DND-41 (cell line): ENCODE results near the gene MIPEP.

Experiments used
- ATAC-seq: fragments of 200-7000 bp; cut with Tn5 transposase; 3 replicates; pipeline ENCODE4 v1.9.1; 2021; ENCODE audit warnings: low read depth; ENCODE audit not compliant: insufficient read depth
- DNase-seq: peaks from one replicate; pipeline ENCODE4 v3.0.0-alpha.2; 2020
- H2AFZ ChIP-seq: 2 replicates; pipeline ENCODE4 v1.6.0; 2012; ENCODE audit warnings: low read depth, low read length
- H3K27ac ChIP-seq: 2 replicates; pipeline ENCODE4 v1.5.1; 2012; ENCODE audit warnings: low read length, inconsistent platforms
- H3K27me3 ChIP-seq: fragments of 200-600 bp; sonication (generic); 2 replicates; pipeline ENCODE4 v1.6.0; 2012; ENCODE audit warnings: low read length, mild to moderate bottlenecking, inconsistent platforms; ENCODE audit not compliant: insufficient read depth, poor library complexity
- H3K36me3 ChIP-seq: 2 replicates; pipeline ENCODE4 v1.5.1; 2012; ENCODE audit warnings: low read length, inconsistent platforms; ENCODE audit not compliant: insufficient read depth
- H3K4me1 ChIP-seq: 2 replicates; pipeline ENCODE4 v1.5.1; 2012; ENCODE audit warnings: mild to moderate bottlenecking, low read length; ENCODE audit not compliant: insufficient read depth
- H3K4me2 ChIP-seq: 2 replicates; pipeline ENCODE4 v1.6.0; 2012; ENCODE audit warnings: mild to moderate bottlenecking, moderate library complexity, low read length, inconsistent platforms; ENCODE audit not compliant: insufficient read depth
- H3K4me3 ChIP-seq, 2 experiments: fragments of 200-600 bp in 1 of 2; shearing (Covaris generic) in 1 of 2; 2 replicates each; pipeline ENCODE4 v1.5.1; 2012 to 2016; ENCODE audit warnings: inconsistent platforms in 2 of 2, low read length in 2 of 2, mild to moderate bottlenecking in 2 of 2, low read depth in 1 of 2, moderate library complexity in 1 of 2
- H3K79me2 ChIP-seq: 2 replicates; pipeline ENCODE4 v1.6.0; 2012; ENCODE audit warnings: low read length, inconsistent platforms; ENCODE audit not compliant: insufficient read depth
- H3K9ac ChIP-seq: 2 replicates; pipeline ENCODE4 v1.6.0; 2012; ENCODE audit warnings: low read depth, mild to moderate bottlenecking, inconsistent platforms, low read length, moderate library complexity
- H3K9me3 ChIP-seq: 2 replicates; pipeline ENCODE4 v1.5.1; 2012; ENCODE audit warnings: low read length, moderate library complexity, mild to moderate bottlenecking, inconsistent platforms; ENCODE audit not compliant: insufficient read depth, severe bottlenecking
- H4K20me1 ChIP-seq: 2 replicates; pipeline ENCODE4 v1.6.0; 2012; ENCODE audit warnings: low read length; ENCODE audit not compliant: insufficient read depth
- CTCF ChIP-seq: IDR thresholded peaks from 2 replicates; pipeline ENCODE4 v1.5.1; 2012; ENCODE audit warnings: borderline replicate concordance, low read length, moderate library complexity, mild to moderate bottlenecking; ENCODE audit not compliant: poor library complexity, severe bottlenecking; ENCODE audit errors: extremely low read depth
- EZH2 ChIP-seq: IDR thresholded peaks from 3 replicates; pipeline ENCODE4 v1.6.1; 2012; ENCODE audit warnings: borderline replicate concordance, low read depth, mild to moderate bottlenecking, moderate library complexity, low read length, inconsistent platforms; ENCODE audit not compliant: severe bottlenecking

The MIPEP gene

GRCh38 chr13:23804166-23804565 is 85.0 kb downstream of the MIPEP start:
- no peak for ATAC-seq
- Histone ChIP-seq H3K27me3 (no peaks in the 10 kb centered on the region), H3K4me2 (no peak overlapping the region), H3K9me3 (no peaks in the 10 kb centered on the region), H3K9ac (no peak overlapping the region), H4K20me1 (no peaks in the 10 kb centered on the region), H3K79me2 (no peaks in the 10 kb centered on the region), H3K36me3 (peaks cover 9% of the 10 kb centered on the region; the same call in 1 of the 2 replicates), H2AFZ (no peak overlapping the region), H3K27ac (no peak overlapping the region), H3K4me1 (peaks cover 5% of the 10 kb centered on the region; the same call in 1 of the 2 replicates), H3K4me3 (no peak overlapping the region)
- no peak for TF ChIP-seq EZH2
- no peak for TF ChIP-seq CTCF
- DNase-seq, result no peak

- H2AFZ ChIP-seq, result no peak overlapping the region
- H3K27ac ChIP-seq, result no peak overlapping the region
These were observed 88.1 kb downstream of the MIPEP start for GRCh38 chr13:23801141-23801540.

GRCh38 chr13:23799945-23800344 is 89.3 kb downstream of the MIPEP start:
- H3K4me2 ChIP-seq, result no peak overlapping the region
- peaks cover 5% of the 10 kb centered on the region; the same call in 1 of the 2 replicates for H3K4me1 ChIP-seq
- H3K27ac ChIP-seq, result no peak overlapping the region
- H3K36me3 ChIP-seq, result peaks cover 11% of the 10 kb centered on the region; the same call in 1 of the 2 replicates
- H3K9ac ChIP-seq, result no peak overlapping the region
- no peaks in the 10 kb centered on the region for H3K79me2 ChIP-seq
- H3K9me3 ChIP-seq, result peaks cover 3% of the 10 kb centered on the region
- no peak for TF ChIP-seq CTCF
- TF ChIP-seq EZH2, result no peak
- H3K4me3 ChIP-seq, result no peak overlapping the region
- peak; percentile 89 for ATAC-seq
- no peaks in the 10 kb centered on the region for H4K20me1 ChIP-seq
- H3K27me3 ChIP-seq, result no peaks in the 10 kb centered on the region
- no peak overlapping the region for H2AFZ ChIP-seq
- peak; percentile 22 for DNase-seq

More at GRCh38 chr13:23801141-23801540, 88.1 kb downstream of the MIPEP start:
- Histone ChIP-seq H3K79me2 (no peaks in the 10 kb centered on the region), H3K4me1 (peaks cover 5% of the 10 kb centered on the region; the same call in 1 of the 2 replicates), H3K4me2 (no peak overlapping the region), H3K9ac (no peak overlapping the region), H3K36me3 (peaks cover 15% of the 10 kb centered on the region; the same call in 1 of the 2 replicates), H3K4me3 (no peak overlapping the region), H3K27me3 (no peaks in the 10 kb centered on the region), H4K20me1 (no peaks in the 10 kb centered on the region), H3K9me3 (peaks cover 3% of the 10 kb centered on the region)
- no peak for TF ChIP-seq EZH2
- TF ChIP-seq CTCF, result no peak
- no peak for ATAC-seq
- no peak for DNase-seq
